GM21737 (cell line): ENCODE data around the gene CDH11.

ENCODE experiments used
- ATAC-seq: cut with Tn5 transposase; IDR thresholded peaks from one replicate; pipeline ENCODE4 v1.9.1; 2021; ENCODE audit warnings: mild to moderate bottlenecking, moderate library complexity; ENCODE audit not compliant: unreplicated experiment

The CDH11 gene

DNA sequence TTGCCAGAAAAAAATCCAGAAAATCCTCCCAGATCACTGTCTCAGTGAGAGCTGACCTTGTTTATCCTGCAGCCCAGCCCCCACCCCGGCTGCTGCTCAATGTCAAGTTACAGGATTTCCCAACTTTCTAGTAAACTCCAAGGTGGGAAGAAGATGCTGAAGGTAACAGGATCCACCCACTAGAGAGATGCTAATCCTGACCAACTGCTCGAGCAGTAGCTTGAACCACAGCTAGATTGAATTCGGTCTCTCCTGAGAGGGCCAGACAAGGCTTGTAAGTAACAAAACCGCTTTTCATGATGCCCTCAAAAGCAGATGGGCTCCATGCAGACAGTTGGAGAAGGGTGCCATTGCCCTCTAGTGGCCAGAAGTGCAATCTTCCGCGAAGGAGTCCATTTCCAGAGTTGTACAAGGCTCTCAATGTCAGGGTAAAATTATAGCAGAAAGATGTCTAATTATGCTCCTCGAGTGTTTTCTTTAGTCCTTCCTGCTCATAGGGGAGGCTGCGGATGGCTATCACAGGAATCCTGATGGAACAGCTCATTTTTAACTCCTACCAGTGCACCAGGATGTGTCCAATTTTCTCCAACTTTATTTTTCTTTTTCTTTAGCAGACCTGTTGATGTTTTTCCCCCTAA lies 3.9 kb downstream of the CDH11 start:
- no peak for ATAC-seq

DNA sequence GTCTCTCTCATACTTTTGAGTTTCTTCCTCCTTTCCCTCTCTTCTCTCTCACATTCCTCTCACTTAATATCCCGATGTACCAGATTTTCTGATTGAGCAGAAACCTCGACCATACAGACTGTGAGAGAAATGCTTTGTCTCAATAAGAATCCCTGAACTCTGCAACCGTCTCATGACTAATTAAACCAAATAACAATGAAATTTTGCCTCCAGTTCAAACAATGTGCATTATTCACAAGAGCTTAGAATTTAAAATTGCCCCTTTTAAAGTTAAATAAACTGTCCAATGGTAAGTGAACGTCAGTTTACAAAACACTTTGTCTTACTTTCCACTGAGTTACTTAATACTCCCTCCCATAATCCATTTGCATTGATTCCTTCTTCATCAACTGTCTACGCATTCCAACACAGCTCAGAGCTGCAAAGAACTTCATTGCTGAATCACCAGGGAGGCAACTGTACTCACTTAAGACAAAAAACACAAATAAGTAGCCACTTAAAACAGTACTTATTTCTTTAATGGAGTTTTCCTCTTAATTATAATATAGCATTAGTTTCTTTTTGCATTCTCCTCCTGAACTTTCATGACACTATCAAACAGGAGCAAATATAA lies 4.9 kb downstream of the CDH11 start:
- ATAC-seq: no peak

DNA sequence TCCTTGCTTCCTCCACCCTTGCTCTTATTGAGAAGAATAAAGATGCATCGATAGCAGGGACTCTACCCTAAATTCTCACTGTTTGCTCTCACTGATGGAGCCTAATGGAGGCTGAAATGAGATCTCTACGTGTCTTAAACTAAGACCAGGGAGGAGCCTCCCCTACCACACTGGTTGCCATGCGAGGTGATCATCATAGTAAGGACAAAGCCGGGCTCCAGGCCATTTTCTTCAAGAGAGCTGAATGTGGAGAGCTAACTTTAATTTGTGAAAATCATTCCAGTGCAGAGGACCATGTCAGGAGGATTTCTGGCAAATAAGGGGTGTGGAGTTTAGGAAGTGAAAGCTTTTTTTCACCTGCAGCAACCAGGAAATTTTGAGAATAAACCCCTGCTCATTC lies 5.6 kb downstream of the CDH11 start:
- ATAC-seq: no peak

DNA sequence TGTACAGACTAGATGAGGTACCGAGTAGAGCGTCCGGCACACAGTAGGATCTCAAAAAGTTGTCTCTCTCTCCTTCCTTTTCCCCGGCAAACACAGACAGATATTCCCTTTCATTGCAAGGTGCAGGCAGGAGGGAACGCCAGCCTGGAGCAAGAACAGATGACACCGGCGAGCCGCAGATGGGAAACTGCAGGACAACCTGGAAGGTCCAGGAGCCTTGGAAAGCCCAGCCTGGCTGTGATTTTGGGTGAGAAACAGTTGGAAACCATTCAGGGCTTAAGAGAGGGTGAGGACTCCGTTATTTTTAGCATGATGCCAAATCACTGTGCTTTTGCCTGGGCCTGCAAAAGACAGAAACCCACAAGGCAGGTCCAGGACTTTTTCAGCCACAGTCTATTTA lies 7.3 kb downstream of the CDH11 start:
- ATAC-seq: no peak

DNA sequence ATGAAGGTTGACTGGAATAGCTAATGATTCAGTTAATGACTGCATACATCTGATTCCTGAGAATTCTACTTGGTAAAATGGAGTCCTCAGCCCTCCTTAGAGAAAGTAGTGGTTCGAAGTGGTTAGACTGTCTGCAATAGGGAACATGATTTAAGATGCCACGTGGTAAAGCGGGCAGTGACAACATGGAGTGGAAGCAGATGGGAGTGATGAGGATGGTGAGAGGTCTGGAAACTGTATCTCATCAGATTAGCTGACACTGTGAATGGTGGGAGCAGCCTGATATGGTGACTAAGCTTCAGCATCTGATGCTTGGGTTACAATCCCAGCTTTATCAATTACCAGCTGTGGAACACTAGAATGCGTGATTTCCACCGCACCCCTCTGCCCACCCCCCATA lies 8.4 kb downstream of the CDH11 start:
- no peak for ATAC-seq

DNA sequence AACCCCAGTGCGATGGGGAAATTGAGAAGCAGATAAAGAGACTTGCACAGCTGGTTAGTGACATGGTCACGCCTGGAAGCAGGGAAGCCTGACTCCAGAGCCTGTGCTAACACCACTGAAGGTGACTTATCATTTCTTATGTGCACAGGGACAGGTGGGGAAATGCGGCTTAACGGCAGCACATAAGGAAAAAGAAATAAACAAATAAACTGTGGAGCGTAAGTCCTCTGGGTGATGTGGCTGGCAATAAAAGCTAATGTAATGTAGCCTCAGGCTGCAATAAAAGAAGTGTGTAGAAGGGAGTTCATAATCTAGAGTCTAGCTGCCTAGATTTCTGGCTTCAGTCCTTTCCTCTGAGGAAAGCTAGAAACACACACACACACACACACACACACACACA lies 10.6 kb downstream of the CDH11 start:
- no peak for ATAC-seq

DNA sequence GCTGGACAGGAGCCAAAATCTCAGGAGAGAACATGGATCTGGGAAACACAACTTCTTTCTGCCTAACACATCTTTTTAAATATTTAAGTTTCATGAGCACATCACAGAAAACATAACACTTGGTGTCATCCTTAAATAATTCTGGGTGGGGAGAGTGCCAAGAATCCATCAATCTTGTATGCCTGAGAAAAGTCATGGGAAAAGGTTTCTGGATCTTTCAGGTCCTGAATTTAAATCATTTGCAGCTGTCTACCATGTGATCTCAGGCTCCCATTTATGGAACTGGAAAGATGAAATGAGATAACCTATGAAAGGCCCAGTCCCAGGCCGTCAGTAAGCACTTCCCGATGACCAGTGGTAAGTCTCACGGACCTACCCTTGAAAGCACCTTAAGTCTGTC lies 15.1 kb downstream of the CDH11 start:
- no peak for ATAC-seq

DNA sequence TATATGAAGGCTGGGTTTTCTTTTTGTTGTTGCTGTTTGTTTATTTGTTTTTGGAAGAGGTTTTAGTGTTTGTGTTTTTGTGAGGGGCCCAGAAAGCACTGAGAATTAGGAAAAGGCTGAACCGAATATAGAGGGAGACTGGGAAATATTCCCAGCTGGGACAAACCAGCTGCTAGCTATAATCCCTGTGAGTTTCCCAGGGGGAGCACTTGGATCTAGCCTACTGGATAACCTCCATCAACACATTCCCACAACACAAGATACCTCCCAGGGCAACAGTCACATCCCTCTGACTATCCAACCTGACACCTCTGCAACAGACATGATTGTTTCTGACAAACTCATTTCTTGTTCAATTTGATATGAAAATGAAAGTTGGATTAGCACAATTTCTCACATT lies 16.7 kb downstream of the CDH11 start:
- no peak for ATAC-seq

DNA sequence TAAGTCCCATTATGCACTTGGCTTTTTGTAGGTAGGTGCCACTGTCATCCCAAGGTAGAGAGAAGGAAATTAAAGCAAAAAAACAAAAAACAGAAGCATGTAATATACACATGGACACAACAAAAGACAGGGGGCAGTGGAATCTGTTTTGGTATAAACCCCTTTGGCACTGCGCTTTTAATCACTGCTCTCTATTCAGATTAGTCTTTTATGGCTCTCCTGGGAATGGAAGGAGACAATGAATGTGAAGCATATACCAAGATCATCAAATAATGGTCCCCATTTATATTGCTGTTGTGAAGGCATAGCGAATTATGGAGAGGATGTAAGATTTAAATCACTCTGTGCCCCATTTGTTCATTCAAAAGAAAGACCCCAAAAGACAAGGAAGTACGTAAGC lies 17.4 kb downstream of the CDH11 start:
- ATAC-seq: no peak

DNA sequence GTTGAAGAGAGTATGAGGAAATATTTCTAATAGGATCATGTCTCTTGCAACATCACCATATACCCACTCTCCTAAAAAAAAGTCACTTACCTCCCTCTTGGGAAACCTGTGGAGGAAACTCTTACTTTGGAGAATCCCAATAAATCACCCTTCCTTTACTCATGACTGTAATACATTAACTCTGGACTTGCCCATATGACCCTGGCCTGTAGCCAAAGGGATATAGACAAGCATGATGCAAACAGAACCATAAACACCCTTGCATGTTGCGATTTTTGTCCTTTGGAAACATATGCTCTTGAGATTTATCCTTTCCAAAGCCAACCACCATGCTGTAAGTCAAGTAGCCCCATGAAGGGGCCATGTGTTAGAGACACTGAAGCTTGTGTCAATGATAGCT lies 19.5 kb downstream of the CDH11 start:
- no peak for ATAC-seq

DNA sequence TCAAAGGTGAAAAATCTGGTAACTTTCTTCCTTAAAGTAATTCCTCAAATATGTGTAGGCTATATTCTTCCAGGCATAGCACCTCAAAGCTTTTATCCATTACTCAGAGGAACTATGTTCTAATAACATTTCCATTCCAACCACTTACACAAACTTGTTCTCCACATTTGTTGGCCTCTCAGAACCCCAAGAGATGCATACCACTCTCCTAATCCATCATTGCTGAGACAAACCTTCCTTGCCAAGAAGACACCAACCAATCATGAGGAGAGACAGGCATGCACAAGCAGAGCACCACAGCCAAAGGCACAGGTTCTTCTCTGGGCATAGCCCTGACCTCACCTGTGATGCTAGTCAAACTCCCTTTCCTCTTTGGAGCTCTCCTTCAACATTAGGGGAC lies 20.9 kb downstream of the CDH11 start:
- ATAC-seq: no peak

DNA sequence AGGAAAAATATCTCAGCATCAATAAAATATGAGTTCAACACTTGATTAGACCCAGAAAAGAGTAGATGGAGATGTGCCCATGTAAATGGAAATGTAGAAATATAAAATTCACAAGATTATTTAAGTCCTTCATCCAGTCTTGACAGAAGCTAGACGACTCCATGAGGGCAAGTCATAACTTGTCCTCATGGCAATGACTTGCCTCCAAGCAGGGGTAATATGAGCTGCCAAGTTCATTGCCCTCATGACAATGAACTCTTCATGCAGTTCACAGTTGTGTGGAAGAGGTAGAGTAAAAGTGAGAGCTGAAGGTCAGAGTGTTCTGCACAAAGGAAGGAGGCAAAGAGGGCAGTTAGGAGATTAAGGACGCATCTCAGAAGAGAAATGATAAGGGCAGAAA lies 22.3 kb downstream of the CDH11 start:
- ATAC-seq: no peak

DNA sequence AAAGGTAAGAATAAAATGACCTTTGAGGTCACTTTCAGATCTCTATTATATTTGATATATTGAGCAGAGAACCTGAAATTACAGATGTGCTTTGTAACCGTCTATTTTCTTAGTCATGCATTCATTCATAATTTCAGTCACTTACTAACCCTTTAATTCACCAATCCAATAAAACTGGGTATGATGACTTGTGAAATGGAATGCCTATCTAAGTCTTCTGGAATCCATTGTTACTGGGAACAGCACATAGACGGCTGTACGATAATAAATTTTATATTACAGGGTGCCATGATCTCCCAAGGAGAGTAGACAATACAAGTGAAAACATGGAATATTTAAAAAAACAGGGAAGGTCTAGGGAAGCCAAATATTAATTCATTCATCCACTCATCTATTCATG lies 22.9 kb downstream of the CDH11 start:
- no peak for ATAC-seq

DNA sequence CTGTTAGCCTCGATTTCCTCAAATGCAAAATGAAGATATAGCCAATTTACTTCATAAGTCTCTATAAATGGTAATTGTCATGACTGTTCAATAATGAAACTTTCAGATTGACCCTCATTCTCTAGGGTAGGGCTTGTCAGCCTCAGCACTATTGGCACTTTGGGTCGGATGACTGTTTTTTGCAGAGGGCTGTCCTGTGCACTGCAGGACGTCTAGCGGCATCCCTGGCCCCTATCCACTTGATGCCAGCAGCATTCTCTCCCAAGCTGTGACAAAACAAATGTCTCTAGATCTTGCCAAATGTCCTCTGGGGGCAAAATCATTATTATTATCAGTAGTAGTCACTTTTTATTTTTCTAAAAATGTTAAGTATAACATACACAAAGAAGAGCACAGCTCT lies 24.6 kb downstream of the CDH11 start:
- no peak for ATAC-seq

DNA sequence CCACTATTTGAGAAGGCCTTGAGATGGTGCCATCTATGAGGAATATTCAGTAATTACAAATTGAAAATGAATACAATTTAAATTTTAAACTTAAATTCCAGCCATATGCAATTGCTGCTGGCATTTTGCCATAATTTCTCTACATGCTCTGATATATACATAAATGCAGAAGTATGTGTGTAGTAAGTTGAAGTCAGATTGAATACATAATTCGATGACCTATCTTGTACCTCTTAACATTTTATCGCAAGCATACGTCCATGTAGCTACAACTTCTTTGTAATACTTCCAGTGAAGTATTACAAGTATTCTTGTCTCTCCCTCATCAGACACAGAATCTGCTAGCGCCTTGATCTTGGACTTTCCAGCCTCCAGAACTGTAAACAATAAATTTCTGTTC lies 26.0 kb downstream of the CDH11 start:
- ATAC-seq: no peak

DNA sequence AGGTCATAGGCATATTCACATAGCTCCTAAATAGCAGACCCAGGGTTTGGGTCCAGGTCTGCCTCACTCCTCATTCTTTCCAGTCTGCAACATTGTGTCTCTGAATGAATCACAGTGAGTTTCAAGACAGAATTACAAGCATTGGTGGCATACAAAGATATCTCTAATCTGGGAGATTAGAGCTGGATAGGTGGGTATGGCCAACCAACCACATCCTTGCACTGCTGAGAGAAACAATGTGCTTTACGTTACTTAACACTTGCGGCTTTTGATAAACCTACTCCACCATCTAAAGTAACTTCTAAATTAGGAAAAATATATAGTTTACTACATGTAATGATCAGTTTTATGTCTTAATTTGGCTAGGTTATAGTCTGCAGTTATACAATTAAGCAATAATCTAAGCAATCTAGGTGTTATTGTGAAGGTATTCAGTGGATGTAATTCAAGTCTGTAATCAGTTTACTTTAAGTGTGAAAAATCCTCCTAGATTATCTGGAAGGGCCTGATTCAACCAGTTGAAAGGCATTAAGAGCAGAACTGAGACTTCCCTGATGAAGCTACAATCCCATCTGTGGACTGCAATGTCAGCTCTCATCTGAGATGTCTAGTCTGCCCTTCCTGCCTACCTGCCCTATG lies 26.7 kb downstream of the CDH11 start:
- no peak for ATAC-seq

DNA sequence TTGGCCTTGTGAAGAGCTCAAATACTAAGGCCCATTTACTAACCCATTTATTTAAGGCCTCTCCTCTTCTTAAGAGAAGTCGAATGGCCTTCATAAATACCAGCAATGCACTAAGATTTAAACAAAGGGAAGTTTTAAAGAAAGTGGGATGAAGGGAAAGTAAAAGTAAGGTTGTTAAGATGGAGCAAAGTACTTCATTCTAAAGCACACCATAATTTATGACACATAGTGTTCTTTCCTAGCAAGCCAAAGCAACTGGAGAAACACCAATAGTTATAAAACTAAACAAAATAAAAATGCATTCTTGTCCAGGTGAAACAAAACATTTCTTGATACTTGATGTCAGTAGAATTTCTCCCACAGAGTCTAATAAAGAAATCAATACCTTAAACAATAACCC lies 27.9 kb downstream of the CDH11 start:
- no peak for ATAC-seq

DNA sequence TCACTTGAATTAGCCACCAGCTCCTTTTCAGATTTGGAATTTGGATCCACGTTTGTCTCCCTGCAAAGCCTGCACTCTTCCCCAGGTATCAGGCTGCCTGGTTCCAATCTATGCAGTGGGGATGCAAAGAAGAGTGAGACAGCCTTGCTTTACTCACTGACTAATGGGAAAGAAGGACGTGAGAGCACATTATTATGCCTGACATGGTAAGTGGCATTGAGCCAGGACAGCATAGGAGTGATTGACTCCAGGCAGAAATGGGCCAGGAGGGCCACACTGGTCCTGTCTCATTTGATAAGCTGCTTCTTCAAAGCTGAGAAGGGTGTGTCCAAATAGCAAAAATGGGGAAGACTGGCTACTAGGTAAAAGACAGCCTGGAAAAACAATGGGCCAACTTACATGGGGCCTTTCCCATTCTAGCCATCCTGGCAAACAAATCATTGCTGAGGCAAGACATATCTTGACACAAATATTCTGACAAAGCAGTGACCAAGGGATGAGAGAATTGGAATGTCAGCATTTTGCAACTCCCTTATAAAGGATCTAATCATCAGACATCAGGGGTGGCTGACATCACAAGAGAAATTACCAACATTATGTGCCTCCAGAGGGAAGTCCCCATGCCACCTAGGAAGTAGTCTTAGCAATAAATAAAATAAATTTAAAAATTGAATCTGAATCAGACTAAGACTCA lies 38.6 kb downstream of the CDH11 start:
- no peak for ATAC-seq

DNA sequence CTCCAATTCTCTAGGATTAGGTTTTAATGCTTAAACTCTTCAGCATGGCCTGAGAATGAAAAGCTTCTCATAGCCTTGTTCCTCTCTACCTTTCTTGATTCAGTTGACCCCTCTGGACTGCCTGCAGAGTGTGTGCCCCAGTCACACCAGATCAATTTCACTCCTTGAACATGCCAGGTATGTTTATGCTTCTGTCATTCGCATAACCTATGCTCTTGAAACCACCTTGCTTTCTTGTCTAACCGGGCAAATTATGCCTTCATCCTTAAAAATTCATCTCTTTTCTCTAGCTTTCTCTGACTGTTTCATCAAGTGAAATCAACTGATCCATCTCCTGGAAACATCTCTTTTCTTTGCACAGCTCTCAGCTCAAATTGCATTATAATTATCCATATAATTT lies 42.3 kb downstream of the CDH11 start:
- no peak for ATAC-seq

DNA sequence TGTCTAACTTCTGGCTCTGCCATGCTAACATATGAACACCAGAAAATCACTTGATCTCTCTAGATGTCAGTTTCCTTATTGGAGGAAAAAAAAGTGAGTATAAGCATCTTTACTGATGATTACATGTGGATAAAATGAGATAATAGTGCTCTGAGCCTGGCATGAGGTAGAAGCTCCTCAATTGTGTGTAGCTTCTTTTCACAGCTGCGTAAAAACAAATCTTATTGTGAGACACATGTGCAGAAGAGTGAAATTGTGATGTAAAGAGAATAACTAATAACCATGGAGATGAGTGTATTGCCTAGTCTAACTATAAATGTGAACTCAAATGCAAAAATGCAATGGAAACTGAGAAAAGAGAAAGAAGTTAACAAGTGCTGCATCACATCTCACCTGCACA lies 44.7 kb downstream of the CDH11 start:
- ATAC-seq: no peak

DNA sequence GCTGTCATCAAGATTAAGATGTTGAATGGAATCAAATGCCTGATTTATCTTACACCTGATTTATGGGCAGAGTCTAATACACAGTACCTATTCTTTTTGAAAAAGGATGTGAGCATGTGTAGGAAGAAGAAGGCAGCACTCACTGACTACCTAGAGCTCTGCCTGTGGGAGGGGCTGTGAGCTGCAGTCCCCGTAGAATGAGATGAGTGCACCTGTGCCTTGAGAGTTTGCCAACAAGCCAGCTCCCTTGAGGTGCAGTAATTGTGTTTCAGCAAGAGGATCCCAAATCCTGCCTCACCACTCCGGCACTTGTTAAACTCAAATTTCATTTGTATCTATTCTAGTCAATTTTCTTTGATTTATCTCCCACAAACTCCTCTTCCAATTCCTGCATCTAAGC lies 46.0 kb downstream of the CDH11 start:
- ATAC-seq: no peak
